SU-DHL-6 (cell line): ENCODE results near the gene VASN.

Experiments used
- EZH2phosphoT487 ChIP-seq: fragments of 200-600 bp; sonication (generic), shearing (Covaris generic); conservative IDR thresholded peaks from 2 replicates; pipeline ENCODE4 v1.6.1; 2018; ENCODE audit warnings: mild to moderate bottlenecking, antibody characterized with exemption, low read length, moderate library complexity, mixed read lengths
- TF ChIP-seq, protein P1 (sequence below): fragments of 200-600 bp; sonication (generic); IDR thresholded peaks from one replicate; pipeline ENCODE4 v1.5.1; 2017; ENCODE audit warnings: antibody characterized with exemption, mild to moderate bottlenecking, low read length, moderate library complexity; ENCODE audit not compliant: insufficient read depth, poor library complexity, severe bottlenecking

DNA sequence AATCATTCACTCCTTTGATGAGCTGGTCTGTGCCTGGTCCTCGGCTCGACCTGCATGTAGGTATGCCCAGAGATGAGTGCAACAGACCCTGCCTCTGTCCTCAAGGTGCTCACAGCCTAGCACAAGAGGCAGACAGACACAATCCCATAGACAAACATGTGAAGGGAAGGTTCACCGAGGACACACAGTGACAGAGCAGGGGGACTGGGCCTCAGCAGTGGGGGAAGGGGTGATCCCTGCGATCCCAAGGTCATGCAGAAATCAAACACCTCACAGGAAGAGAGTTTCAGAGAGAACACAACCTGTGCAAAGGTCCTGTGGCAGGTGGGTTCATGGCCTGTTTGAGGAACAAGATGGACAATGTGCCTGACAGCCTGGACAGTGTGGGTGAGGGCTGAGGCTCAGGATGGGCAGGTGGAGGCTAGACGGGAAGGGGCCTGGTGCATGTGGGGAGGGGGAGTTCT is 4.2 kb upstream of the VASN start:
- TF ChIP-seq, protein P1, sequence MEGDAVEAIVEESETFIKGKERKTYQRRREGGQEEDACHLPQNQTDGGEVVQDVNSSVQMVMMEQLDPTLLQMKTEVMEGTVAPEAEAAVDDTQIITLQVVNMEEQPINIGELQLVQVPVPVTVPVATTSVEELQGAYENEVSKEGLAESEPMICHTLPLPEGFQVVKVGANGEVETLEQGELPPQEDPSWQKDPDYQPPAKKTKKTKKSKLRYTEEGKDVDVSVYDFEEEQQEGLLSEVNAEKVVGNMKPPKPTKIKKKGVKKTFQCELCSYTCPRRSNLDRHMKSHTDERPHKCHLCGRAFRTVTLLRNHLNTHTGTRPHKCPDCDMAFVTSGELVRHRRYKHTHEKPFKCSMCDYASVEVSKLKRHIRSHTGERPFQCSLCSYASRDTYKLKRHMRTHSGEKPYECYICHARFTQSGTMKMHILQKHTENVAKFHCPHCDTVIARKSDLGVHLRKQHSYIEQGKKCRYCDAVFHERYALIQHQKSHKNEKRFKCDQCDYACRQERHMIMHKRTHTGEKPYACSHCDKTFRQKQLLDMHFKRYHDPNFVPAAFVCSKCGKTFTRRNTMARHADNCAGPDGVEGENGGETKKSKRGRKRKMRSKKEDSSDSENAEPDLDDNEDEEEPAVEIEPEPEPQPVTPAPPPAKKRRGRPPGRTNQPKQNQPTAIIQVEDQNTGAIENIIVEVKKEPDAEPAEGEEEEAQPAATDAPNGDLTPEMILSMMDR = no peak
- no peak for TF ChIP-seq EZH2phosphoT487
